Measurements from ENCODE around the gene PLSCR4.
A peak's percentile ranks its signal among the peaks of the same experiment; 100 is the strongest.

PLSCR4 gene

GRCh38 chr3:146218880-146219866 lies 31.7 kb downstream of the PLSCR4 start:
- in situ Hi-C loops (cut with HindIII; ENCODE audit: low sequenced_read_pairs) = no loop called here
- no peak overlapping the region for H3K4me3 ChIP-seq (ENCODE audit: low read depth, low read length)
- TF ChIP-seq, protein P1, sequence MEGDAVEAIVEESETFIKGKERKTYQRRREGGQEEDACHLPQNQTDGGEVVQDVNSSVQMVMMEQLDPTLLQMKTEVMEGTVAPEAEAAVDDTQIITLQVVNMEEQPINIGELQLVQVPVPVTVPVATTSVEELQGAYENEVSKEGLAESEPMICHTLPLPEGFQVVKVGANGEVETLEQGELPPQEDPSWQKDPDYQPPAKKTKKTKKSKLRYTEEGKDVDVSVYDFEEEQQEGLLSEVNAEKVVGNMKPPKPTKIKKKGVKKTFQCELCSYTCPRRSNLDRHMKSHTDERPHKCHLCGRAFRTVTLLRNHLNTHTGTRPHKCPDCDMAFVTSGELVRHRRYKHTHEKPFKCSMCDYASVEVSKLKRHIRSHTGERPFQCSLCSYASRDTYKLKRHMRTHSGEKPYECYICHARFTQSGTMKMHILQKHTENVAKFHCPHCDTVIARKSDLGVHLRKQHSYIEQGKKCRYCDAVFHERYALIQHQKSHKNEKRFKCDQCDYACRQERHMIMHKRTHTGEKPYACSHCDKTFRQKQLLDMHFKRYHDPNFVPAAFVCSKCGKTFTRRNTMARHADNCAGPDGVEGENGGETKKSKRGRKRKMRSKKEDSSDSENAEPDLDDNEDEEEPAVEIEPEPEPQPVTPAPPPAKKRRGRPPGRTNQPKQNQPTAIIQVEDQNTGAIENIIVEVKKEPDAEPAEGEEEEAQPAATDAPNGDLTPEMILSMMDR (IDR thresholded peaks at IDR 0.05; ENCODE audit: low read depth, low read length, missing control alignments) = peak; percentile 45
- peak; percentile 22 for DNase-seq (ENCODE audit: low read depth)

DNA sequence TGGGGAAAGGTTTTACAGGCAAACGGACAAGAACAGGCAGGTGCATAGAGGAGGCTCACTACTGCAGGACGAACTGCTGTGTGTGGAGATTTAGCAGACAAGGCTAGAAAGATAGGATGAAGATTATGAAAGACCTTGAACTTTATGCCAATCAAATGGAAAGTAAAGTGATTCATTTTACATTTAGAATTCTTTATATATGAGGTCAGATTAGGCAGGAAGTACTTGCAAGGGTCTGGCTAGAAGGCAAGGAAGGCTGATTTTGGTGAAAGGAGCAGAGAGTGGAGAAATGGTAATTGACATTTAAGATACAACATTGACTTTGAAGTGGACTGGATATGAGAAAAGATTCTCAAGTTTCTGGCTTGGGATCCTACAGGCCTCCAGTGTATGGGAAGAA lies 33.6 kb downstream of the PLSCR4 start:
- TF ChIP-seq, protein P1 (IDR thresholded peaks at IDR 0.05; ENCODE audit: low read depth, low read length, missing control alignments) = no peak
- DNase-seq (ENCODE audit: low read depth) = no peak
- no peak overlapping the region for H3K4me3 ChIP-seq (ENCODE audit: low read depth, low read length)
- in situ Hi-C loops (cut with HindIII; ENCODE audit: low sequenced_read_pairs) = no loop called here

- H3K4me3 ChIP-seq (ENCODE audit: low read depth, low read length) = no peak overlapping the region
- TF ChIP-seq, protein P1 (IDR thresholded peaks at IDR 0.05; ENCODE audit: low read depth, low read length, missing control alignments) = no peak
- in situ Hi-C loops (cut with HindIII; ENCODE audit: low sequenced_read_pairs) = no loop called here
- DNase-seq (ENCODE audit: low read depth) = no peak
These were observed 36.4 kb downstream of the PLSCR4 start for GRCh38 chr3:146214493-146214892.

GRCh38 chr3:146209371-146209770 lies 41.5 kb downstream of the PLSCR4 start:
- DNase-seq (ENCODE audit: low read depth) = no peak
- TF ChIP-seq, protein P1 (IDR thresholded peaks at IDR 0.05; ENCODE audit: low read depth, low read length, missing control alignments) = no peak
- H3K4me3 ChIP-seq (ENCODE audit: low read depth, low read length) = no peak overlapping the region
- in situ Hi-C loops (cut with HindIII; ENCODE audit: low sequenced_read_pairs) = no loop called here

- H3K4me3 ChIP-seq (ENCODE audit: low read depth, low read length) = no peak overlapping the region
- DNase-seq (ENCODE audit: low read depth) = no peak
- TF ChIP-seq, protein P1 (IDR thresholded peaks at IDR 0.05; ENCODE audit: low read depth, low read length, missing control alignments) = no peak
- in situ Hi-C loops (cut with HindIII; ENCODE audit: low sequenced_read_pairs) = no loop called here
These were observed 47.1 kb downstream of the PLSCR4 start for GRCh38 chr3:146203776-146204175.

DNA sequence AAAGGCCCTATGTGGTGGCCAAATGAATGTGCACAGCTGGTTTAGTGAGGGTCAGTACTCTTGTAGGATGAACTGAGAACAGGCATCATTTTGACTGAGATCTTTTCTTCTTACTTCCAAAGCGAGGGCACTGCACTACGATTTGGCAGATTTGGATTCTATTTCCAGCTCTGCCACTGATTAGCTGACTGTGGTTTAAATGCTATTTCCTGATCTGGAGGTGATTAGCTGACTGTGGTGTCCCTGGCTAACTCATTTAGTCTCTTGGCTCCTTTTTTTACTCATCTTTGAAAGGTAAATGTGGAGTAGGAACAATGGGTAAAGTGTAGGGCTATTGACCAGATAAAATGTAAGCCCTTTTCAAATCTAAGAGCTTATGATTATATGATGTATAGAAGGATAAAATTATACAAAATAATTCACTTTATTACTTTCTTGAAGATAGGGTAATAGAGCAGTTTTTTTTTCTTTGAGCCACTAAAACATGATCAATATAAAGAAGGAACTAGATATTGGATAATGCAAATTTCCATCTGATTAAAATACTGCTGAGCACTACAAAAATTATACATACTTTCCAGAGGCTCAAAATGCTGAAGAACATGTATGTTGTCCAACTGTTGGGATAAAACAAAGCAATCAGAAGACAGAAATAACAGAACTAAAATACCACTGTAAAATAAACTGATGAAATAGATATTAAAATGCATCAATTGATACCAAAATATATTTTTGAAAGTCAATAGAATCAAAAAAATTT lies 50.3 kb downstream of the PLSCR4 start:
- in situ Hi-C loops (cut with HindIII; ENCODE audit: low sequenced_read_pairs) = no loop called here
- no peak overlapping the region for H3K4me3 ChIP-seq (ENCODE audit: low read depth, low read length)
- TF ChIP-seq, protein P1 (IDR thresholded peaks at IDR 0.05; ENCODE audit: low read depth, low read length, missing control alignments) = no peak
- DNase-seq (ENCODE audit: low read depth) = no peak

All from astrocyte of the cerebellum (primary cell).